IMR-90 (cell line): ENCODE measurements around the gene SLC38A8. TPM values are rescaled to one million over a fixed set of nuclear protein-coding genes. Genes with fewer than 3 reads are reported as not detected.

Experiments
- ATAC-seq: fragments of 200-7000 bp; cut with Tn5 transposase; 2 replicates; pipeline ENCODE4 v1.9.1; 2020; ENCODE audit warnings: low read depth, mild to moderate bottlenecking, moderate library complexity
- BruUV-seq: library from RNA; stranded (reverse); fragments of 400-500 nt; replicated peaks from 2 replicates; lab custom pipeline; 2021; lab: Mats Ljungman, UMichigan
- CTCF ChIA-PET: fragments of 300-600 bp; formaldehyde crosslinking; extraction: SDS; loops from one replicate; lab custom pipeline; 2021; ENCODE audit warnings: antibody characterized with exemption; lab: Yijun Ruan, JAX
- POLR2A ChIA-PET: fragments of 300-600 bp; sonication (Branson Sonifier 250); formaldehyde crosslinking; loops from one replicate; lab custom pipeline; 2022; ENCODE audit warnings: antibody characterized with exemption; ENCODE audit not compliant: unreplicated experiment; lab: Charles Lee
- DNase-seq: peaks from one replicate; pipeline ENCODE4 v3.0.0; 2013
- H2AFZ ChIP-seq: replicated peaks from 2 replicates; pipeline ENCODE3; 2013; ENCODE audit warnings: low read length, mild to moderate bottlenecking; ENCODE audit not compliant: poor library complexity
- H2AK5ac ChIP-seq: 2 replicates; pipeline ENCODE4 v1.6.1; 2013; ENCODE audit warnings: low read depth, low read length, inconsistent platforms
- H2AK9ac ChIP-seq: replicated peaks from 2 replicates; pipeline ENCODE3; 2013; ENCODE audit warnings: mild to moderate bottlenecking, low read depth, low read length, moderate library complexity; ENCODE audit not compliant: poor library complexity
- H2BK120ac ChIP-seq: 2 replicates; pipeline ENCODE4 v1.6.1; 2013; ENCODE audit warnings: low read depth, low read length, inconsistent platforms
- H2BK15ac ChIP-seq: 3 replicates; pipeline ENCODE4 v1.6.1; 2013; ENCODE audit warnings: low read depth, low read length, inconsistent platforms
- H2BK20ac ChIP-seq: 2 replicates; pipeline ENCODE4 v1.6.1; 2013; ENCODE audit warnings: low read depth, mild to moderate bottlenecking, inconsistent platforms, low read length, moderate library complexity
- H2BK5ac ChIP-seq: 2 replicates; pipeline ENCODE4 v1.6.1; 2013; ENCODE audit warnings: mild to moderate bottlenecking, low read depth, low read length, inconsistent platforms; ENCODE audit not compliant: poor library complexity, severe bottlenecking
- H3K14ac ChIP-seq: replicated peaks from 2 replicates; pipeline ENCODE4 v1.6.1; 2013; ENCODE audit warnings: low read depth, low read length, inconsistent platforms
- H3K18ac ChIP-seq: 2 replicates; pipeline ENCODE4 v1.6.1; 2013; ENCODE audit warnings: low read depth, low read length, control low read depth
- H3K23ac ChIP-seq: 2 replicates; pipeline ENCODE4 v1.6.1; 2013; ENCODE audit warnings: low read depth, low read length, inconsistent platforms
- H3K27ac ChIP-seq: 2 replicates; pipeline ENCODE4 v1.5.1; 2013; ENCODE audit warnings: mild to moderate bottlenecking, control low read depth, low read length; ENCODE audit not compliant: insufficient read depth
- H3K27me3 ChIP-seq: 2 replicates; pipeline ENCODE4 v1.6.1; 2013; ENCODE audit warnings: low read length; ENCODE audit not compliant: control insufficient read depth, insufficient read depth
- H3K36me3 ChIP-seq: 2 replicates; pipeline ENCODE4 v1.6.1; 2013; ENCODE audit warnings: low read length, mixed read lengths; ENCODE audit not compliant: control insufficient read depth, insufficient read depth
- H3K4ac ChIP-seq: 2 replicates; pipeline ENCODE4 v1.6.1; 2013; ENCODE audit warnings: low read depth, low read length, inconsistent platforms
- H3K4me1 ChIP-seq: 2 replicates; pipeline ENCODE4 v1.6.1; 2013; ENCODE audit warnings: low read length, mixed read lengths; ENCODE audit not compliant: control insufficient read depth, insufficient read depth
- H3K4me2 ChIP-seq: 2 replicates; pipeline ENCODE4 v1.6.1; 2013; ENCODE audit warnings: low read depth, mild to moderate bottlenecking, control low read depth, low read length, moderate library complexity
- H3K4me3 ChIP-seq: 2 replicates; pipeline ENCODE4 v1.5.1; 2013; ENCODE audit warnings: low read depth, mild to moderate bottlenecking, control low read depth, low read length, moderate library complexity; ENCODE audit not compliant: insufficient read depth
- H3K56ac ChIP-seq: 2 replicates; pipeline ENCODE4 v1.6.1; 2013; ENCODE audit warnings: low read length, inconsistent platforms; ENCODE audit not compliant: insufficient read depth; ENCODE audit errors: extremely low read depth
- H3K79me1 ChIP-seq, 2 experiments: 2 replicates each; pipeline ENCODE4 v1.6.1; 2013; ENCODE audit warnings: low read length in 2 of 2, inconsistent platforms in 1 of 2, low read depth in 1 of 2
- H3K9ac ChIP-seq: 2 replicates; pipeline ENCODE4 v1.6.1; 2013; ENCODE audit warnings: low read depth, low read length, control low read depth
- H3K9me1 ChIP-seq: 2 replicates; pipeline ENCODE4 v1.6.1; 2013; ENCODE audit warnings: low read length, inconsistent platforms; ENCODE audit not compliant: insufficient read depth
- H3K9me3 ChIP-seq: 2 replicates; pipeline ENCODE4 v1.6.1; 2013; ENCODE audit warnings: low read length; ENCODE audit not compliant: control insufficient read depth, insufficient read depth
- H4K20me1 ChIP-seq: 2 replicates; pipeline ENCODE4 v1.6.1; 2013; ENCODE audit warnings: low read length, inconsistent platforms; ENCODE audit not compliant: insufficient read depth
- H4K5ac ChIP-seq: 2 replicates; pipeline ENCODE4 v1.6.1; 2013; ENCODE audit warnings: mild to moderate bottlenecking, low read depth, low read length, control low read depth
- H4K8ac ChIP-seq, 2 experiments: 2 replicates each; pipeline ENCODE4 v1.6.1; 2013; ENCODE audit warnings: low read depth in 2 of 2, low read length in 2 of 2, control low read depth in 1 of 2, inconsistent platforms in 1 of 2
- H4K91ac ChIP-seq: 2 replicates; pipeline ENCODE4 v1.6.1; 2013; ENCODE audit warnings: low read depth, low read length, inconsistent platforms; ENCODE audit not compliant: insufficient read depth
- ELK1 ChIP-seq: fragments of 150-350 bp; IDR thresholded peaks from 2 replicates; pipeline ENCODE4 v1.6.1; 2016; ENCODE audit warnings: low read depth, mild to moderate bottlenecking, low read length, moderate library complexity, borderline replicate concordance
- RAD21 ChIP-seq: IDR thresholded peaks from 2 replicates; pipeline ENCODE4 v1.6.1; 2012; ENCODE audit warnings: low read length, improper control_type of control experiment
- USF2 ChIP-seq: fragments of 150-350 bp; IDR thresholded peaks from 2 replicates; pipeline ENCODE4 v1.6.1; 2017; ENCODE audit warnings: mild to moderate bottlenecking, antibody characterized with exemption, low read length, low read depth
- WGBS, 2 experiments: methylation state at CpG; one replicate each; pipeline versions ENCODE4 v1.1.5 to v1.1.7; 2013; ENCODE audit warnings: missing lambda C conversion rate in 2 of 2; ENCODE audit not compliant: insufficient read length in 1 of 2; ENCODE audit errors: extremely low coverage in 2 of 2; 5-methylcytosine and 5-hydroxymethylcytosine counted together
- dilution Hi-C: fragments of 300-500 bp; cut with HindIII; formaldehyde crosslinking; loops from one replicate; pipeline ENCODE4 v1.14.3; 2018; ENCODE audit warnings: low sequenced_read_pairs; ENCODE audit not compliant: unreplicated experiment
- in situ Hi-C: fragments of 300-500 bp; cut with MboI; formaldehyde crosslinking; loops from 3 replicates; pipeline ENCODE4 v1.14.3; 2019; ENCODE audit warnings: low sequenced_read_pairs, inconsistent platforms, mixed read lengths
- intact Hi-C: fragments of 100-400 bp; cut with micrococcal nuclease; formaldehyde crosslinking; loops from 2 replicates; pipeline ENCODE4 v1.10.0; 2022
- polyA plus RNA-seq, 3 experiments: library from polyadenylated mRNA; depleted of rRNA; stranded (reverse); fragments of >200 nt; gene quantifications; 2 replicates each; pipeline ENCODE4 v1.2.3, GENCODE V29; 2012; ENCODE audit warnings: low replicate concordance in 1 of 3
- total RNA-seq: library from RNA; depleted of rRNA; stranded (reverse); fragments of >200 nt; gene quantifications from 2 replicates; pipeline ENCODE4 v1.2.3, GENCODE V29; 2012
- TF ChIP-seq, protein P1 (sequence below): conservative IDR thresholded peaks from 2 replicates; pipeline ENCODE4 v1.5.1; 2012; ENCODE audit warnings: mild to moderate bottlenecking, low read depth, low read length, improper control_type of control experiment

The SLC38A8 gene
- total and polyA plus RNA-seq, 2 of the 4 experiments (the other 2 are of a cell fraction) = not detected

- Histone ChIP-seq H3K27me3 (no peaks in the 10 kb centered on the region), H2BK15ac (no peak overlapping the region), H3K4me2 (no peak overlapping the region), H3K9ac (no peak overlapping the region), H2AFZ (no peak overlapping the region), H4K20me1 (no peaks in the 10 kb centered on the region), H2BK5ac (no peak overlapping the region), H3K27ac (no peak overlapping the region), H3K4me3 (no peak overlapping the region), H3K56ac (no peak overlapping the region), H4K8ac (no peak overlapping the region), H3K4me1 (no peaks in the 10 kb centered on the region), H4K5ac (no peak overlapping the region), H2AK9ac (no peak overlapping the region), H3K79me1 (no peaks in the 10 kb centered on the region; a peak in 1 of 4 replicates), H3K18ac (no peak overlapping the region), H3K9me3 (no peaks in the 10 kb centered on the region), H2BK20ac (no peak overlapping the region), H3K36me3 (peaks cover 66% of the 10 kb centered on the region), H3K9me1 (no peaks in the 10 kb centered on the region), H3K4ac (no peak overlapping the region), H2AK5ac (no peak overlapping the region), H4K91ac (no peak overlapping the region), H3K14ac (no peak overlapping the region), H2BK120ac (no peak overlapping the region), H3K23ac (no peak overlapping the region)
- POLR2A ChIA-PET = no interaction called here
- dilution Hi-C loops = no loop called here
- DNase-seq (no peak), ATAC-seq (no peak)
- BruUV-seq = no TSS peak
- in situ Hi-C loops = no loop called here
- intact Hi-C loops = no loop called here
- CTCF ChIA-PET = no interaction called here
- no CpG with 5 or more reads among the region's 7 CpGs for WGBS, 2 experiments
- TF ChIP-seq RAD21 (no peak), USF2 (no peak), ELK1 (no peak)
- TF ChIP-seq, protein P1, sequence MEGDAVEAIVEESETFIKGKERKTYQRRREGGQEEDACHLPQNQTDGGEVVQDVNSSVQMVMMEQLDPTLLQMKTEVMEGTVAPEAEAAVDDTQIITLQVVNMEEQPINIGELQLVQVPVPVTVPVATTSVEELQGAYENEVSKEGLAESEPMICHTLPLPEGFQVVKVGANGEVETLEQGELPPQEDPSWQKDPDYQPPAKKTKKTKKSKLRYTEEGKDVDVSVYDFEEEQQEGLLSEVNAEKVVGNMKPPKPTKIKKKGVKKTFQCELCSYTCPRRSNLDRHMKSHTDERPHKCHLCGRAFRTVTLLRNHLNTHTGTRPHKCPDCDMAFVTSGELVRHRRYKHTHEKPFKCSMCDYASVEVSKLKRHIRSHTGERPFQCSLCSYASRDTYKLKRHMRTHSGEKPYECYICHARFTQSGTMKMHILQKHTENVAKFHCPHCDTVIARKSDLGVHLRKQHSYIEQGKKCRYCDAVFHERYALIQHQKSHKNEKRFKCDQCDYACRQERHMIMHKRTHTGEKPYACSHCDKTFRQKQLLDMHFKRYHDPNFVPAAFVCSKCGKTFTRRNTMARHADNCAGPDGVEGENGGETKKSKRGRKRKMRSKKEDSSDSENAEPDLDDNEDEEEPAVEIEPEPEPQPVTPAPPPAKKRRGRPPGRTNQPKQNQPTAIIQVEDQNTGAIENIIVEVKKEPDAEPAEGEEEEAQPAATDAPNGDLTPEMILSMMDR = no peak
Observed at GRCh38 chr16:84056933-84057332, 14.3 kb upstream of the SLC38A8 start.
